ENCODE results near the gene TBX6. TPM values are rescaled to one million over a fixed set of nuclear protein-coding genes. Genes with fewer than 3 reads are reported as not detected.

Gene TBX6
- total RNA-seq, 1 donor from 2014 or later = 0.55 TPM

GRCh38 chr16:30121741-30122571 is 30.2 kb upstream of the TBX6 start:
- Mint-ChIP-seq H3K4me3 (ENCODE audit: unreplicated experiment) (peak overlapping the region; percentile 87), H3K4me1 (ENCODE audit: low read depth) (peaks cover 24% of the 10 kb centered on the region), H3K9me3 (ENCODE audit: low read depth) (no peaks in the 10 kb centered on the region), H3K27me3 (ENCODE audit: low read depth) (no peaks in the 10 kb centered on the region), H3K27ac (ENCODE audit: unreplicated experiment) (peak overlapping the region; percentile 81), H3K36me3 (ENCODE audit: low read depth) (peaks cover 7% of the 10 kb centered on the region)
- no peak for DNase-seq (ENCODE audit: low spot score)
- no peak for TF ChIP-seq CTCF (IDR thresholded peaks at IDR 0.05)

GRCh38 chr16:30120340-30121105 is 28.8 kb upstream of the TBX6 start:
- H3K36me3 Mint-ChIP-seq (ENCODE audit: low read depth) = peaks cover 7% of the 10 kb centered on the region
- no peaks in the 10 kb centered on the region for H3K9me3 Mint-ChIP-seq (ENCODE audit: low read depth)
- no peaks in the 10 kb centered on the region for H3K27me3 Mint-ChIP-seq (ENCODE audit: low read depth)
- no peak overlapping the region for H3K4me3 Mint-ChIP-seq (ENCODE audit: unreplicated experiment)
- H3K4me1 Mint-ChIP-seq (ENCODE audit: low read depth) = peaks cover 24% of the 10 kb centered on the region
- TF ChIP-seq CTCF (IDR thresholded peaks at IDR 0.05) = no peak
- DNase-seq (ENCODE audit: low spot score) = no peak
- H3K27ac Mint-ChIP-seq (ENCODE audit: unreplicated experiment) = no peak overlapping the region

GRCh38 chr16:30119428-30119827 is 27.7 kb upstream of the TBX6 start:
- H3K9me3 Mint-ChIP-seq (ENCODE audit: low read depth) = no peaks in the 10 kb centered on the region
- TF ChIP-seq CTCF (IDR thresholded peaks at IDR 0.05) = no peak
- no peaks in the 10 kb centered on the region for H3K27me3 Mint-ChIP-seq (ENCODE audit: low read depth)
- peaks cover 7% of the 10 kb centered on the region for H3K36me3 Mint-ChIP-seq (ENCODE audit: low read depth)
- no peak overlapping the region for H3K4me3 Mint-ChIP-seq (ENCODE audit: unreplicated experiment)
- DNase-seq (ENCODE audit: low spot score) = no peak
- peaks cover 21% of the 10 kb centered on the region for H3K4me1 Mint-ChIP-seq (ENCODE audit: low read depth)
- no peak overlapping the region for H3K27ac Mint-ChIP-seq (ENCODE audit: unreplicated experiment)

- Mint-ChIP-seq H3K36me3 (ENCODE audit: low read depth) (peaks cover 7% of the 10 kb centered on the region), H3K4me1 (ENCODE audit: low read depth) (peaks cover 16% of the 10 kb centered on the region), H3K27me3 (ENCODE audit: low read depth) (no peaks in the 10 kb centered on the region), H3K4me3 (ENCODE audit: unreplicated experiment) (no peak overlapping the region), H3K9me3 (ENCODE audit: low read depth) (no peaks in the 10 kb centered on the region), H3K27ac (ENCODE audit: unreplicated experiment) (no peak overlapping the region)
- DNase-seq (ENCODE audit: low spot score) = no peak
- no peak for TF ChIP-seq CTCF (IDR thresholded peaks at IDR 0.05)
These were observed 26.0 kb upstream of the TBX6 start for GRCh38 chr16:30117768-30118167.
